Adipocyte (in vitro differentiated cells): Measurements from ENCODE around the gene CAP1.
A peak's percentile ranks its signal among the peaks of the same experiment; 100 is the strongest.
"Not testable (repeated sequence)": the region's sequence is repeated elsewhere in the genome, so short reads cannot be mapped to it uniquely, and the experiment has no call there.

Experiments used
- DNase-seq: peaks from one replicate; pipeline ENCODE4 v3.0.0-alpha.2; 2015; ENCODE audit warnings: low read depth
- H3K27me3 ChIP-seq: replicated peaks from 2 replicates; pipeline ENCODE4 v1.7.0; 2013; ENCODE audit warnings: mild to moderate bottlenecking, low read length, moderate library complexity; ENCODE audit not compliant: control insufficient read depth, insufficient read depth
- H3K36me3 ChIP-seq: 2 replicates; pipeline ENCODE4 v1.7.0; 2013; ENCODE audit warnings: low read length, mild to moderate bottlenecking, moderate library complexity; ENCODE audit not compliant: control insufficient read depth, insufficient read depth, severe bottlenecking
- H3K4me1 ChIP-seq: 2 replicates; pipeline ENCODE4 v1.7.0; 2013; ENCODE audit warnings: mild to moderate bottlenecking, low read length, moderate library complexity; ENCODE audit not compliant: control insufficient read depth, insufficient read depth
- H3K4me3 ChIP-seq: 2 replicates; pipeline ENCODE4 v1.7.0; 2013; ENCODE audit warnings: mild to moderate bottlenecking, low read length, moderate library complexity
- H3K9ac ChIP-seq: 2 replicates; pipeline ENCODE4 v1.7.0; 2013; ENCODE audit warnings: mild to moderate bottlenecking, low read length, moderate library complexity
- H3K9me3 ChIP-seq: 2 replicates; pipeline ENCODE4 v1.7.0; 2013; ENCODE audit warnings: mild to moderate bottlenecking, low read length, moderate library complexity; ENCODE audit not compliant: control insufficient read depth

The CAP1 gene

GRCh38 chr1:40034869-40035268 lies 5.7 kb upstream of the CAP1 start:
- Histone ChIP-seq H3K4me1 (peaks cover 25% of the 10 kb centered on the region), H3K9ac (no peak overlapping the region), H3K36me3 (no peaks in the 10 kb centered on the region), H3K9me3 (no peaks in the 10 kb centered on the region), H3K27me3 (no peaks in the 10 kb centered on the region), H3K4me3 (no peak overlapping the region)
- no peak for DNase-seq

- no peaks in the 10 kb centered on the region for H3K27me3 ChIP-seq
- no peak overlapping the region for H3K9ac ChIP-seq
- H3K4me1 ChIP-seq = peaks cover 29% of the 10 kb centered on the region
- no peaks in the 10 kb centered on the region for H3K9me3 ChIP-seq
- no peak overlapping the region for H3K4me3 ChIP-seq
- H3K36me3 ChIP-seq = no peaks in the 10 kb centered on the region
- DNase-seq = peak; percentile 81
These were observed 4.0 kb upstream of the CAP1 start for GRCh38 chr1:40036574-40036973.

GRCh38 chr1:40037254-40037653 lies 3.3 kb upstream of the CAP1 start:
- H3K4me3 ChIP-seq, H3K9me3 ChIP-seq, H3K27me3 ChIP-seq, DNase-seq, H3K36me3 ChIP-seq, H3K9ac ChIP-seq: not testable (repeated sequence)
- peaks cover 32% of the 10 kb centered on the region for H3K4me1 ChIP-seq

GRCh38 chr1:40038697-40039096 lies 1.8 kb upstream of the CAP1 start:
- H3K27me3 ChIP-seq = no peaks in the 10 kb centered on the region
- H3K4me1 ChIP-seq = peaks cover 45% of the 10 kb centered on the region

GRCh38 chr1:40039245-40039756 lies 1.2 kb upstream of the CAP1 start:
- no peaks in the 10 kb centered on the region for H3K27me3 ChIP-seq
- H3K9ac ChIP-seq = peak overlapping the region; percentile 99
- peak overlapping the region; percentile 99 for H3K4me3 ChIP-seq
- DNase-seq = no peak
- peaks cover 6% of the 10 kb centered on the region for H3K36me3 ChIP-seq
- peaks cover 51% of the 10 kb centered on the region for H3K4me1 ChIP-seq
- no peaks in the 10 kb centered on the region for H3K9me3 ChIP-seq

More at GRCh38 chr1:40038697-40039096, 1.8 kb upstream of the CAP1 start:
- H3K9ac ChIP-seq = peak overlapping the region; percentile 99
- no peak overlapping the region for H3K4me3 ChIP-seq
- DNase-seq = no peak
- H3K36me3 ChIP-seq = peaks cover 6% of the 10 kb centered on the region
- no peaks in the 10 kb centered on the region for H3K9me3 ChIP-seq

- H3K4me1 ChIP-seq = peaks cover 55% of the 10 kb centered on the region
- no peaks in the 10 kb centered on the region for H3K27me3 ChIP-seq
- peak overlapping the region; percentile 99 for H3K9ac ChIP-seq
- no peaks in the 10 kb centered on the region for H3K9me3 ChIP-seq
- peak overlapping the region; percentile 99 for H3K4me3 ChIP-seq
- H3K36me3 ChIP-seq = peaks cover 6% of the 10 kb centered on the region
- DNase-seq = peak; percentile 85
These were observed 595 bp upstream of the CAP1 start for GRCh38 chr1:40039757-40040510.

- Histone ChIP-seq H3K4me1 (peaks cover 62% of the 10 kb centered on the region), H3K36me3 (peaks cover 6% of the 10 kb centered on the region), H3K27me3 (no peaks in the 10 kb centered on the region), H3K9me3 (no peaks in the 10 kb centered on the region), H3K9ac (peak overlapping the region; percentile 99), H3K4me3 (peak overlapping the region; percentile 99)
- DNase-seq = no peak
These were observed 923 bp downstream of the CAP1 start for GRCh38 chr1:40041466-40041838.

GRCh38 chr1:40042341-40042740 lies 1.8 kb downstream of the CAP1 start:
- peaks cover 54% of the 10 kb centered on the region for H3K4me1 ChIP-seq
- DNase-seq = no peak
- peaks cover 6% of the 10 kb centered on the region for H3K36me3 ChIP-seq
- no peaks in the 10 kb centered on the region for H3K27me3 ChIP-seq
- H3K9ac ChIP-seq = no peak overlapping the region
- H3K9me3 ChIP-seq = no peaks in the 10 kb centered on the region
- peak overlapping the region; percentile 99 for H3K4me3 ChIP-seq

GRCh38 chr1:40044110-40044509 lies 3.6 kb downstream of the CAP1 start:
- H3K27me3 ChIP-seq = no peaks in the 10 kb centered on the region
- no peak overlapping the region for H3K4me3 ChIP-seq
- no peak overlapping the region for H3K9ac ChIP-seq
- DNase-seq = peak; percentile 35
- no peaks in the 10 kb centered on the region for H3K9me3 ChIP-seq
- peaks cover 52% of the 10 kb centered on the region for H3K4me1 ChIP-seq
- peaks cover 17% of the 10 kb centered on the region for H3K36me3 ChIP-seq

- H3K4me1 ChIP-seq = peaks cover 55% of the 10 kb centered on the region
- no peak overlapping the region for H3K9ac ChIP-seq
- no peaks in the 10 kb centered on the region for H3K9me3 ChIP-seq
- H3K27me3 ChIP-seq = no peaks in the 10 kb centered on the region
- no peak for DNase-seq
- no peak overlapping the region for H3K4me3 ChIP-seq
- H3K36me3 ChIP-seq = peaks cover 21% of the 10 kb centered on the region
These were observed 4.7 kb downstream of the CAP1 start for GRCh38 chr1:40045182-40045581.

- Histone ChIP-seq H3K4me3 (no peak overlapping the region), H3K4me1 (peaks cover 55% of the 10 kb centered on the region), H3K36me3 (peaks cover 24% of the 10 kb centered on the region), H3K27me3 (no peaks in the 10 kb centered on the region), H3K9ac (no peak overlapping the region), H3K9me3 (no peaks in the 10 kb centered on the region)
- no peak for DNase-seq
These were observed 5.2 kb downstream of the CAP1 start for GRCh38 chr1:40045766-40046165.
